Heart left ventricle (tissue), 13 donors: ENCODE results near the gene FAM171A1.

ENCODE experiments used
- POLR2A ChIP-seq, 2 donors: fragments of 450-650 bp; IDR thresholded peaks; one replicate each; pipeline ENCODE4 v1.6.1; 2017; ENCODE audit warnings: antibody characterized with exemption in 2 of 2, mild to moderate bottlenecking in 2 of 2, moderate library complexity in 2 of 2
- TF ChIP-seq, protein P1 (sequence below), 12 donors: fragments of 200-600 bp; sonication (generic) in 4 of 12; IDR thresholded peaks; one replicate each; pipeline versions ENCODE4 v1.5.0 to v1.8.0; 2018 to 2022; ENCODE audit warnings: antibody characterized with exemption in 12 of 12, mild to moderate bottlenecking in 5 of 12
- donor health status: ischemic (EF 13 %, LVEDD 7.1; RV severe dilation, severe dysfunction).
- donor health status: DM: no; HTN: yes; CAD: no.
- donor health status: DM: no; HTN: no; CAD: no.
- donor health status: ischemic (EF 25% LVEDD 6.9; RV normal size, moderate dysfunction).
- donor health status: ischemic (EF 25% LVEDD 5.7; RV mildly dilated, moderate dysfunction).
- donor health status: ischemic (EF 35%, LVEDD 5.7; RV mildly dilated, moderate dysfunction).
- donor health status: nonischemic (EF 11% LVEDD 7.7; RV severe dilation, severe dysfunction).
- donor health status: DM: yes; HTN: yes; CAD: no.
- donor health status: PGD.
- donor health status: ischemic (EF 29% LVEDD 5.4; RV normal size, mild dysfunction).
- donor health status: nonischemic (EF 23%, LVEDD 6.1; RV moderate dilation, normal function).

DNA sequence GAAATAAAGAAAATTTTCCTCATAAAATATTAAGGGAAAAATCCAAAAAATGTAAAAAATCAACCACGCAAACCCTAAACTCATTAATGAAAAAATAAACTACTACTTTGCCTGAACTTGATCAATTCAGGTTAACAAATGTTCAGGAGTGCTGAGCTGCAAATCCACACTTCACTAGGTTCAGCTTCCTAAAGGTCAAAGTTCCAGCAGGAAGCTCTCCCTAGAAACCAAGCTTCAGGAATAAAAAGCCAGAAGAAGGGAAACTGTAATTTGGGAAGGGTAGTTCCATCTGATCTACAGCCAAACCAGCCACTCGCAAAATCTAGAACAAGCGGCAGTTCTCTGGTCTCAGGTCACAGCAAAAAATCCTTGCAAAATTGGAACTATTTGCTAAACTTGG is 194.8 kb downstream of the FAM171A1 start:
- no peak for TF ChIP-seq POLR2A (IDR thresholded peaks at IDR 0.05)
- TF ChIP-seq, protein P1, sequence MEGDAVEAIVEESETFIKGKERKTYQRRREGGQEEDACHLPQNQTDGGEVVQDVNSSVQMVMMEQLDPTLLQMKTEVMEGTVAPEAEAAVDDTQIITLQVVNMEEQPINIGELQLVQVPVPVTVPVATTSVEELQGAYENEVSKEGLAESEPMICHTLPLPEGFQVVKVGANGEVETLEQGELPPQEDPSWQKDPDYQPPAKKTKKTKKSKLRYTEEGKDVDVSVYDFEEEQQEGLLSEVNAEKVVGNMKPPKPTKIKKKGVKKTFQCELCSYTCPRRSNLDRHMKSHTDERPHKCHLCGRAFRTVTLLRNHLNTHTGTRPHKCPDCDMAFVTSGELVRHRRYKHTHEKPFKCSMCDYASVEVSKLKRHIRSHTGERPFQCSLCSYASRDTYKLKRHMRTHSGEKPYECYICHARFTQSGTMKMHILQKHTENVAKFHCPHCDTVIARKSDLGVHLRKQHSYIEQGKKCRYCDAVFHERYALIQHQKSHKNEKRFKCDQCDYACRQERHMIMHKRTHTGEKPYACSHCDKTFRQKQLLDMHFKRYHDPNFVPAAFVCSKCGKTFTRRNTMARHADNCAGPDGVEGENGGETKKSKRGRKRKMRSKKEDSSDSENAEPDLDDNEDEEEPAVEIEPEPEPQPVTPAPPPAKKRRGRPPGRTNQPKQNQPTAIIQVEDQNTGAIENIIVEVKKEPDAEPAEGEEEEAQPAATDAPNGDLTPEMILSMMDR (IDR thresholded peaks at IDR 0.05) = no peak
